Inflammatory macrophage (primary cell): ENCODE measurements around the gene HOXD8.

Source experiments
- DNase-seq, 2 donors: peaks; one replicate each; pipeline ENCODE4 v3.0.0-alpha.2; 2020 to 2022

The HOXD8 gene

GRCh38 chr2:176103742-176104315 is 25.7 kb upstream of the HOXD8 start:
- no peak for DNase-seq

GRCh38 chr2:176104316-176105077 is 25.0 kb upstream of the HOXD8 start:
- no peak for DNase-seq

DNA sequence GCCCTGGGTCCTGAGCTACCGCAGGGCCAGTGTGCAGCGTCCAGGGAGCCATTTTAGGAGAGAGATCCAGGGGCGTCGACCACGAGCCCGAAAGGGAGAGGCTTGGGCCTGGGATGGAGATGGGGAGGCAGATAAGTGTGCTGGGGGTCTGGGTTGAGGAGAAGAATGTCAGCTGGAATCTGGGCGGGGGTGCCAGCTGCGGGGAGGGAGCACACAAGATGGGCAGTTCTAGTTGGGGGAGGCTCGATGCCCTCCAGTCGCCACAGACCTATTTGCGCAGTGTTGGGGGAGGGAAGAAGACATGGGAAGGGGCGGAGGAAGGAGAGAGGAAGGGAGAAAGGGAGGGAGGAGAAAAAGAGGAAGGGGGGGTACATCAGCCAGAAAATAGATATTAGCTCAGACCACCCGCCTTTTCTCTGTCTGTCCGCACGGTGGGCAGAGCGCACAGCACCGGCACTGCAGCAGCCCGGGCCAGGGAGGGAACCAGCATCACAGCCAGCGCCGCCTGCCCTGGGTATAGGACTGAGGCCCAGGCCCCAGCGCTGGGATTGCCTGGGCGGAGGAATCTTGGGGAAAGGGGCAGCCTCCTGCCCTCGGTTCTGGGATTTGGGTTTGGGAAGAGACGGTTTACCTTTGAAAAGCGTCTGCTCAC is 24.3 kb upstream of the HOXD8 start:
- no peak for DNase-seq

DNA sequence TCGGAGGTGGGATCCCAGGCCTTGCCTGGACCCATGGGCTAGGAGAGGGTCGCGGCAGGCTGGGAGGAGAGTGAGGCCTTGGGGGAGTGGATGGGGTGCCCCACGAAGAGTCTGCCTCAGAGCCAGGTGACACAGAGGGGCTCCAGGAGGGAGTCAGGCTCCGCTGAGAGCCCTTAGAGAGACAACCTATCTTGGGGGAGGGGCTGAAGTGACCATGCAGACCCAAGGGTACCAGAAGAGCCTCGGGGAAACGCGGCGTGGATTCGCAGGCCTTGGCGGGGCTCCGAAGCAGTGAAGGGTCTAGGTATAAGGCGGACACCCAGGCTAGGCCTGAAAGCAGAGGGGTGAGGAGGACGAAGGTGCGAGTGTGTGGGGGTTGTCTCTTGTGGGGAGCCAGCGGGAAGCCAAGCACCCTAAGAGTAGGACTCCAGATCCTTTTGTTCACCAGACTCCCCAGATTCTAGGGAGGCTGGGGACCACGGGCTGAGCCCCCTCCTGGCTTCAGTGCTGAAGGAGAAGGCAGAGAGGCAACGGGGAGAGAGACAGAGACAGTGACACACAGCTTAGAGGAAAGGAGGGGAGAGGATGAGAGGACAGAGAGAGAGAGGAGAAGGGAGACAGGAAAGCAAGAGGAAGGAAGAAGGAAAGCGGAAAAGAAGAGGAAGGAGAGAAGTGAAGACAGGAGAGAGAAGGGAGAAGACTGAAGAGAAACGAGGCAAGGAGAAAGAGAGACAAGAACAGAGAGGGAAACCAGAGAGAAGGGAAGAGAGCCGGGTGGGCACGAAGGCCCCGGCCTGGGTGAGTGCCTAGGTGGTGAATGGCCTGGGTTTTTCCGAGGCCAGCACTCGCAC is 23.6 kb upstream of the HOXD8 start:
- no peak for DNase-seq

GRCh38 chr2:176106581-176107539 is 22.6 kb upstream of the HOXD8 start, which contains the start of gene HOXD11:
HOXD11 (plus strand) TSS chr2:176107280; CDS start chr2:176107356, 76 bp downstream.
- DNase-seq = no peak

DNA sequence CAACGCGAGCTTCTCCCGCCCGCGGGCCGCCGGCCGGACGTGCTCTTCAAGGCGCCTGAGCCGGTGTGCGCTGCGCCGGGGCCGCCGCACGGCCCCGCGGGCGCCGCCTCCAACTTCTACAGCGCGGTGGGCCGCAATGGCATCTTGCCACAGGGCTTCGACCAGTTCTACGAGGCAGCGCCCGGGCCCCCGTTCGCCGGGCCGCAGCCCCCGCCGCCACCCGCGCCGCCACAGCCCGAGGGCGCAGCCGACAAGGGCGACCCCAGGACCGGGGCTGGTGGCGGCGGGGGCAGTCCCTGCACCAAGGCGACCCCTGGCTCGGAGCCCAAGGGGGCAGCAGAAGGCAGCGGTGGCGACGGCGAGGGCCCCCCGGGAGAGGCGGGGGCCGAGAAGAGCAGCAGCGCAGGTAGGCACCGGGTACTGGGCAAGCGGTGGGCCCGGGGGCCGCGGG is 21.7 kb upstream of the HOXD8 start:
- no peak for DNase-seq

- no peak for DNase-seq
These were observed 20.2 kb upstream of the HOXD8 start for GRCh38 chr2:176109192-176109901.

GRCh38 chr2:176109946-176110345 is 19.6 kb upstream of the HOXD8 start:
- DNase-seq = no peak

DNA sequence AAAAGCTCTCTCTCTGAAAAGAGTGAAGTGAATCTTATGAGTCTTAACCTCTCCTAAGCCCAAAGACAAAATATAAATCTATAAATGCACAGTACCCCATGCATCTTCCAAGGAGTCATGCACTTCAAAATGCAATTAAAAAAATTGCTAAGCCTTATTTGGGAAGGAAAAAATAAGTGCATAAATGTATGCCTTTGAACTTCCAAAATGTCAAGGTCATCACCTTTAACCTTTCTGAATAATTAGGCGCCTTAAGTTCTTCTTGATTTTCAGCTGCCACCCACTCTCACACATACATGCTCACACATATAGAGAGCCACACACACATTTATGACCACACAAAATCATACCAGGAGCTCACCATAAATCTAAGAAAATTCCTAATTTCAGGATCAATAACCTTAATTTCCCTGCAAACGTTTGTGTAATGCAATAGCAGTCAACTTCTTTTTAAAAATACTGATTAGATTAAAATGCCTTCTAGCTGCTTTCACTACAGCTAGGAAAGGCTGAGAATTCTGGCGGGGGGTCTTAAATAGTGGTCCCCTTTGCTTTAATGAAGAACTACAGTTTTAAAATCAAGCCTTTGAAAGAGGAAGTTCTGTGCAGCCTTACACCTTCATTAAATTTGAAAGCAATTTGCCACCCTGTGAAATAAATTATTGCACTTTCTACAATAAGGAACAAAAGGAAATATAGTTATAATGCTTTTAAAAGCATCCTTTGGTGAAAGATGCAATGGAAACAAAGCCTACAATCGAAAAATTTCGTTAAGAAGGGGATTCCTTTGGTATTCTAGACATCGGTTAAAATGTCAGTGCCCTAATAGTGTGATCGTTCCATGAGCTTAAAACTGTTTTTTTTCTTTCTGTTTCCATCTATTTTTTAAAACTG is 18.8 kb upstream of the HOXD8 start:
- DNase-seq = no peak

DNA sequence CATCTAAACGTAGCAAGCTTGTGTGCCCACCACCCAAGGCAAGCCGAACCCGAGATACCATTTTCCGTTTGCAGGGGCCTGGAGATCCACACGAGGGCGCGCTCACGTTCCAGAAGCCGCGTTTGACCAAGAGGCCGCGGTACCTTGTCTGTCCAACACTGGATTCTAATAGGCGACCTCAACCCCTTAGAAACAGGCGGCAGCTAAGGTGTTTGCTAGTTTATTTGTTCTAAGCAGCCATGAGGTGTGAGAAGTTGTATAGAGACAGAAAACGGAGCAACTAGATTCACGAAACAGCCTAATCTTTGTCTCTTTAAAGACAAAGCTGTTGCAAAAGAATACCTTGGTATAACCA is 18.2 kb upstream of the HOXD8 start:
- DNase-seq = peak in 1 of 2 donors; percentile 18

DNA sequence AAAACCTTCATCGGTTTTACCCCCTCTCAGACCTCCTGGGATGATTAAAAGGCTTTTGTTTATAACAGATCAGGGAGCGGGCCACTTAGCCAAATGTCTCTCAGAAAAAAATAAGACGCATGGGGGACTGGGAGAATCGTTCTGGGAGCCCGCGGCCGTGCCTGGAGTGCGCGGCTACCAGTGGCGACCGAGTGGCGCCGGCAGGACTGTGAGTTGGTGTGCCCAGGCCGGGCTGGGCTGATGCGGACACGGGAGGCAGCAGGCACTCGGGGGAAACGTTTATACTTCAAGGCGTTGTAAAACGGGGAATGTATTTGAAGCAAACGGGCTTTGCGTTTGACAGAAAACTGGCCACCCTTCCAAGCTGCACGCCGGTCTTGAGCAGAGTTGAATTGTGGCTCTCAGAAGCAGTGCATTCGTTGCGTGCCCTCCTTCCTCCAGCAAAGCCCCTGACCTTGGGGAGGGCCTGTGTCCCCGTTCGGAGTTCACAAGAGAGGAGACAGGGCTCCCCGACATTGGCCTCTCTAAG is 17.6 kb upstream of the HOXD8 start:
- DNase-seq = no peak

GRCh38 chr2:176112375-176113302 is 16.9 kb upstream of the HOXD8 start:
- DNase-seq = no peak

GRCh38 chr2:176114120-176114929 is 15.2 kb upstream of the HOXD8 start:
- DNase-seq = no peak

DNA sequence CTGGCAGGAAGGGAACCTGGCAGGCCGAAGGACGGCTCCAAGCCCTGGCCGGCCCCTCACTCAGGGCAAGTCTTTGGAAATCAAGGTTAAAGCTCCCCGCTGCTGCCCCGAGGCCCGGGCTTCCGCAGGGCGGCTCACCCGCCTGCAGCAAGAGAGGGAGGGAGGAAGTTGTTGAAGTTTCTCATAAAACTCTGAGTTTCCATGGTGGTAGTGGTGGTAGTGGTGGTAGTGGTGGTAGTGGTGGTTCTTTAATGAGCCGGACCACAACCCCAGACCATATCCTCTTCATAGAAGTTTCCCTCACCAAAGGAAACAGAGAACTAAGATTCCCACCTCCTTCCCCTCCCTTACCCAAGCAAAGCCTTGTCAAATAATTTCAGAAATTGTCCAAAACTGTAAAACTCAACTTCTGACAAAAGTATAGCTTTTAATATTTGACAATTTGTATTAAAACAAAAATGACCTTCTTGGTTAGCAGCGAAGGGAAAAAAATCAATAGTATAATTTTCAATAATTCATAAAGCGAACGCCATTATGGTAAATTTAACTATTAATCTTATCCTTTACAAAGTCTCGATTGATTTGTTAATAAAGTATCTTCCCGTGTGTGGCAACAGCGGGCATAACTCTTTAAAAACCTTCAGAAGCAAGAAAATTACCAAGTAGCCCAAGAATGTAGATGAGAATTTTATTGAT is 14.4 kb upstream of the HOXD8 start:
- no peak for DNase-seq

DNA sequence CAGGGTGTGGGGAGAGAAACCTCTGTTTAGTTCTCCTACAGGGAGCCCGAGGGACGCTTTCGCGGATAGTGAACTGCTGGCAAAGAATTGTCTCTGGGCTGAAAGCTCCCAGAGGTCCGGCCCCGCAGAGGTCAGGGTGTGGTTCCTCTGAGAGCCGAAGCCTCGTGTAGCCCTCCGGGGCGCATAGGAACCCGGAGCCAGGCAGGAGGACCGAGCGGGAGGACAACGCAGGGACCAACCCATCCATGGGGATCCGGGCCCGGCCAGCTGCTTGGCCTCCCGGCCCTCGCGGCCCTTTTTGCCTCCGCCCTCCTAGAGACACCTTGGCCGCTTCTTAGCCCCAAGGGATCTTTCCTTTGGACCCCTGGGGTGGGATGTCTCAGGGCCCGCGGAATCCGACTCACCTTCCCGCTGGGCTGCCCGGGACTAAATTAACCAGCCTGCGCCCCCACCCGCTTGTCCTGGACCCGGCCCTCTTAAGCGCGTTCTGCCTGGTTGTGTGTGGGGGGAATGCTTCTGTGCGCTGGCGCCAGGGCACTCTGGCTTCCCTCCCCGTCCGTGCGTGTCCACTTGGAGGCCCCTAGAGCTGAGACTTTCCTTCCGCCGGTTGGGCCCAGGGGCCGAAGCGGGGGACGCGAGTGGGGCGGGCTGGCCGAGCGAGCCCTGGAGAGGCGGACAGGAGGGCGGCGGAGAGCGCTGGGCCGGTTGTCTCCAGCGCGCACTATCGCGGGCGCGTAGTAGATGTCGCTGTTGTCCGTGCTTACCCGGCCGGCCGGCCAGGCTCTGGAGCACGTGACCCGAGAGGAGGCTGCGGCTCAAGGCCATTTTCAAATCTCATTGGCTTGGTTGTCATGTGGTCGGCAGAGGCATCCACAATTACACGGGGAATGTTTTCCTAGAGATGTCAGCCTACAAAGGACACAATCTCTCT is 13.4 kb upstream of the HOXD8 start, which contains the start of gene HOXD10:
Gene HOXD10, plus strand, starts transcription at position 896 of the 931 bp plus-strand sequence. CDS start 56 bp downstream, outside the sequence.
- no peak for DNase-seq
